Cerebellar nuclear complex (tissue), 1 donor: ENCODE data around the gene ARHGDIA.
A peak's percentile ranks its signal among the peaks of the same experiment; 100 is the strongest.

ENCODE experiments used
- DNase-seq, 2 experiments: peaks; one replicate each; lab custom pipeline; 2025; lab: John Stamatoyannopoulos, UW

The ARHGDIA gene

DNA sequence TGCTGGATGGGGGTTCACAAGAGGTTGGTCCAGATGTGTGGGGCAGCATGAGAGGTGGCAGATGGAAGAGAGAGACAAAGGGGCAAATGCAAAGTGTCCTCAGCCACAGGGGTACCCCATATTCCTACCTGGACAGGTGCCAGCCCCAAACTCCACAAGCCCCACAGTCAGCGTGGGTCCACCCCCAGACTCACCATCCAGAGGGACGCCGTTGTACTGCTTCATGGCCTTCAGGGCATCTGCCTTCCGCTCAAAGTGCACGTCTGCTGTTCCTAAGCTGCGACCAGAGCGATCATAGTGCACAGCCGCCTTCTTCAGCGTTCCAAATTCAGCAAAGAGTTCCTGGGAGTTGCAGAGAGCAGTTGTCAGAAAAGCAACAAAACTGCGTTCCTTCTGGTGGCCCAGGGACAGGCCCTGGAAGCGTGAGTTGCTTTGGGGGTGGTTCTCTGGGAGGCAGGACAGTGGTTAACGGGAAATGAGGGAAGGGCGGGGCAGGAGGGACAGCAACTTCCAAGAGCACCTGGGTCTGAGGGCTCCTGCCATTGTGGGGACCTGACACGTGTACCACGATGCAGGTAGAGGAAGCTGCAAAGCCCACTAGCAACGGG is 18.0 kb upstream of the ARHGDIA start:
- no peak for DNase-seq

GRCh38 chr17:81888105-81888987 is 17.2 kb upstream of the ARHGDIA start:
- no peak for DNase-seq

DNA sequence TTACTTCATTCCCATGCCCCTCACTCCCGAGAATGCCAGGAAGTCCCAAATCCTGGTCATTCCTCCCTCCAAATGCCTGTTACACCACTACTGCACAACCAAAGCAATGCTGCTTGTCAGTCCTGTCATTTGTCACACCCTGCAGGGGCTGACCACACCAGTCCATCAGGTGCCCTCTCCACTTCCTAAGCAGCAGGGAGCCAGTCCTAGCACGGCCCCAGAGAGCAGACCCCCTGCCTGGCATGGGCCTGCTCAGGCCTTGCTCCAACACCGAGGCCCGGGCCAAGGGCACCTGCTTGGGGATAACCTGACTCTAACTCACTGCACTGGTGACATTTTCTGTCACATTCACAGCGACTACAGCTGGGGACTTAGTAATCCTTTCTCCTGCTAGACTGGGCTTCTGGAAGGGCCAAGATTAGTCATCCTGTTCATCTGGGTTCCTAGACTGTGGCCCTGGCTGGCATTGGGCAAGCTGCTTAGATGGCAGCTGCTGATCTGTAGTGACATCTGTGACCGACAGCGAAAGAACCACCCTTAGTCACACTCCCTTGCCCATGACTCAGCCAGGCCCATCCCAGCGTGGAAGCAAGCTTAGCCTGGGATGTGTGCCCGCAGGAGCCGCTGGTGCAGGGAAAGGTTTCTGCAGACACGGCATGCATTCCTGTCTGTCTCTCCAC is 14.9 kb upstream of the ARHGDIA start:
- DNase-seq, result no peak

DNA sequence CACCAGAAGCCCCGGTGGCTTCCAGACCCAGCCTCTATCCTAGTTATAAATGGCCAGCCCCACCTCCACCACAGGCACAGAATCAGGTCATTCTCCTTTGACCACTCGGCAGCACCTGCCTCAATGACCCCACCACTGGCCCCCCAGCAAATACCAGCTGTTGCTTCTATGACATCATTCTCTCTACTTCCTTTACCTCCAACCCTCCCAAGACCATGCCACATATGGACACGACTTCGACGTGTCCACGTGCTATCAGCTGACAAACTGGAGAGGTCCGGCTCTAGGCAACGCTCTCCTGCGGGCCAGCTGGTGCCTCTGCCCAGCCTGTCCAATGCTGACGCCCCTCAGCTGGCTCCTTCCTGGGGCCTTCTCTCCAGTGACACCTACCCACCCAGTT is 14.3 kb upstream of the ARHGDIA start:
- DNase-seq, result no peak

DNA sequence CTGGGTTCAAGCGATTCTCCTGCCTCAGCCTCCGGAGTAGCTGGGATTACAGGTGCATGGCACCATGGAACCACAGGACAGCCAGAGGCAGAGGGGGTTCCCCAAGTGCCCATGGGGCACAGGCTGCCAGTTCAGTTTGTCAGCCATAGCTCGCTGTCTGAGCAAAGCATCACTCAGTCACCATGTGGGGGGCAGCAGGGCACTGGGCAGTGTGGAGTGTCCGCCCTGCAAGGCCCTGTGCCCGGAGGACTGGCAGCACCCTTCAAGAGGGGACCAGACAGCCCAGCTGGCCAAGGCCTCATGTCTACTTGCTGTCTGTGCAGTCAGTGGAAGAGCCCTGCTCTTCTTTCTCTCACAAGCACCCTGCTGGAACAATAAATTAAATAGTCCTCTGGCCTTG is 13.8 kb upstream of the ARHGDIA start:
- DNase-seq, result no peak

DNA sequence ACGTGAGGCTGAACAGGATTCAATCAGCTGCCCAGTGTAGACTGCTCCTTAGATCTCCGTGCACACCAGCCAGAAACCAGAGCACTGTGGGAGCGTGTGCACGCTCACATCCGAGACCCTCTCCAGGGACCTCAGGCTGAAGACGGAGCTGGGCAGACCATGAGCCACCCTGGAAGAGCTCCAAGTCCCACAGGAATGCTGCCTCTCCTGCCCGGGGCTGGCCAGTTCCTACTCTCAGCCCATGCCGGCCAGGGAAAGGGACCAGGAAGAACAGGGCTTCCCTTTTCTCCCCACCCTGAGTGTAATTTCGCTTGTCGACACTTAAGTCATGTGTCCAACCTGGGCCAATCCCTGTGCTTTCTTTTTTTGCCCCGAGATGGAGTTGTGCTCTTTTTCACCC is 13.4 kb upstream of the ARHGDIA start:
- DNase-seq, result no peak

GRCh38 chr17:81879121-81879520 is 8.0 kb upstream of the ARHGDIA start:
- DNase-seq, result no peak

DNA sequence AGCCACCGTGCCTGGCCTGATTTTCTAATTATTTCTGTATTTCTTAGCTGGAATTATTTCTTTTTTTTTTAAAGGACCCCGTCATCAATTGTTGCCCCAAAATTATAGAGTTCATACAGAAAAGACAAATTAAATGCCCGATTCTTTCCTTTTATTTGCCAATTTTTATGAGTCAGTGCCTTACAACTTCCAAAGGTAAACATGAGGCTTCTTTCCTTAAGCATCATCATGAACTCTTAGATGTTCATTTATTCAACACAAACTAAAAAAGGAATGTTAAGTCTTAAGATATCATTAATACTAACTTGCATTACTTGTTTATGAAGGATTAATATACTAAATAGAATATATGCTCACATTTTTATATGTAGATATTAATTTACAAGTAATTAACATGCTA is 7.2 kb upstream of the ARHGDIA start:
- no peak for DNase-seq

DNA sequence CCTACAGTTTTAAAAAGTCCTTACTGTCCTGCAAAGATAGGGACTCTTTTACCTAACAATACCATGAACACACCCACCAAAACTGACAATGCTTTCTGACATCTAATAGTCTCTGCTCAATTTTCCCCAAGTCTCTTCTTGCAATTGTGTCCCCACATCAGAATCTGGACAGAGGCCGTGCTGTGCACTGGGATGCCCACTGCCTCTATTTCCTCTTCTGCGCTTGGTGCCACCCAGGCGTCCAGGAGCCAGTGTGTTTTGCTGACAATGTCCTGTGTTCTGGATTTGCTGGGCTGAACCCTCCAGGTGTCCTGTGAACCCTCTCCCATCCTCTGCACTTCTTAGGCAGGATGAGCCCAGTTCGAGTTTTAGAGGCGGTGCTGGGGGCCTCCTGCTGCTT is 6.4 kb upstream of the ARHGDIA start:
- DNase-seq, result no peak

DNA sequence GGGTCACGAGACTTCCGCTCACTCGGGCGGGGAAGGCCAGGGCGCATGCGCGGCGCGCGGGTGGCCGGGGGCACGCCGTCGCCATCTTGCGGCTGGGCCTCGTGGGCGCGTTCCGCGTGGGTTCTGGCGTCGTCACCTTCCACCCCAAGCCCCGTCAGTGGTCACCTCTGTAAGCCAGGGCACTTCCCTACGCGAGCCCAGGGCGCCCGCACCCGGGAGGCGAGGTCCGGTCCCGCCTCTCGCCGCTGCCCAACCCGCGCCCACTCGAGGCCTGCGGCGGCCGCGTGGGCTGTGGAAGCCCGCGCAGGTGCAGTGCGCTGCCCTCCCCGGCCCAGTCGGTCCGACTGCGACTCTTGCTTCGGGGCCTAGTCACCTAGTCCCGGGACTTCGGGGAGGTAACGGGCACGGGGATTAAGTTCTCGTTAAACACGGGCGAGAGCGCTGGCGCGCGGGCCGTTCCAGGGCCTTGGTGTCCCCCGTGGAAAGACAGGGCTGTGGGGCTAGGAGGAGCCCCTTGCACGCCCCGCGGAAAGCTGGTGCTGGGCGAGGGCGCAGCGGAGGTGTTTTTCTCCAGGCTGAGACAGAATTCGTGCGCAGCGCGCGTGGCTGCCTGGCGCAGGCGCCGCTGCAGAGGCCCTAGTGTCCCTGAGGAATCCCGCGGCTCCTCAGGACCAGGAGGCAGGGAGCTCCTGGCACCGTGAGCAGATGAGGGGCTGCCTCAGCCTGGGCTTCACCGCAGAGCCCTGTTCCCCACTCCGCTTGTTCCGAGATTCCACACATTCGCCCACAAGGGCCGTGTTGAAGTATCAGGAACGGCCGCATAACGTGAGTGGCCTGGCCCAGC is 472 bp upstream of the ARHGDIA start:
- peak in 1 of 2 experiments; percentile 40 for DNase-seq

DNA sequence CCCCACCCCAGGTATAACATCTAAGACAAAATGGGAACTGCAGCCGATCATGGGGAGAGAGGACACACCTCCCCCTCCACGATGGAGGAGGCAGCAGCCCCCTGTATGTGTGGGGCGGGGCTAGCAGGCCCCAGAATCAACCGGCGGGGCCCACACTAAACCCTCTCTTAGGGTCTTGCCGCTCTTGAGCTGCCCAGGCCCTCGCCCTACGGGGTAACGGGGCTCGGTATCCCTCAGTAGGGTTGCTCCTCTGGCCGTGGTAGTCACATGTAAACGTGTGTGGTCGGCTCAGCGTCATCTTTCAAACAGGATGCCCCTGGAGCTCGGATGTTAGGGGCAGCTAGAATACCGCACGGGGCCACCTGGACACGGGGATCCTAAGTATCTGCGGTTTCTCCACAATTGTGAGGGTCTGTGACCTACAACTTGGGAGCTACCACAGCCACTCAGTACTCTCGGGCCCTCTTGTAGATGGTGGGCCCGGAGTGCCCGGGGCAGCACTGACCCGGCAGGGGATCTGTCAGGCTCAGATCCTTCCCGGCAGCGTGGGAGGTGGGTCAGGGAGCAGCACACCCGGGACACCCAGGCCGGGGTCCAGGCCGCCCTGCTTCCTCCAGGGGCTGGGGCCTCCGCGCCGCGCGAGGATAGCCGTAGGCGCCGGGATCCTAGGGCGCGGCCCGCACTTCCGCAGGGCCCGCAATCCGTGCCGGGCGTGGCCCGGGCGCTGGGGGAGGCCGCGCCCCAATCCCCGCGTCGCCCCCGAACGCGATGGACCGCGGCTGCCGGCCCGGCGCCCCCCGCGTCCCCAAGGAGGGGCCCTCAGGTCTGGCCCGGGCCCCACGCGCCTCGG is 781 bp downstream of the ARHGDIA start:
- no peak for DNase-seq

DNA sequence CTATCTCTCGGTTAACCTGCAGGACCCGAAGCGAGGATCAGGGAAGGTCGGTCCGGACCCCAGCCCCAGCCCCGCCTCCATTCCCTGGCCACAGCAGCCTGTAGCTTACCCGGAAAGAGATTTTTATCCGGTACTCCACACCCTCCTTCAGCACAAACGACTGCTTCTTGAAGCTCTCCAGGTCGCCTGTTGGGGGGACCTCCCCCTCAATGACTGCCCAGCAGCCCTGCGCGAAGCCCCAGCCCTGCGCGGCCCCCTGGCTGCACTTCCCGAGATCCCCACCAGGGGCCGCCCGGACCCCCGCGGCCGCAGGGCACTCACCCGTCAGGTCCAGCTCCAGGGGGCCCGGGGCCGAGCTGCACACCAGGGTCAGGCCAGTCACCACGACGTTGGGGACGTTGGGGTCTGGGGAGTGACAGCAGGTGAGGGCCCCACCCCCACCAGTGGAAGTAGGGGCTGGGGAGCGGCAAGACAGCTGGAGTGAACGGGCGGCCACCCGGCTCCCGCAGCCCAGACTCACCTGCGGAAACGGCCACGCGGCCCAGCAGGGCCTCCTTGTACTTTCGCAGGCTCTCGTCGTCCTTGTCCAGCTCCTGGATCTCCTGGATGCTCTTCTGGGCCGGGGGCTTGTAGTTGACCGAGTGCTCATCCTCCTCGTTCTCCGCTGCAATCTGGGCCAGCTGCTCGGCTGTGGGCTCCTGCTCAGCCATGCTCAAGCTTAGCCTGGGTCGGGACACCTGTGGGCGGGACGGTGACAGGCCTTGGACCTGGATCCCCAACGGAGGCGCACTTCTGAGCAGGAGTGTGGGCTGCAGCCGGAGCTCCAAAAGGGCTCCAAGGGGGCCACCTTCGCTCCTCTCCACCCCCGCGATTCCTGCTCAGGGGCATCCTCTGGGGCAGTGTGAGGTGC is 1.7 kb downstream of the ARHGDIA start:
- no peak for DNase-seq

DNA sequence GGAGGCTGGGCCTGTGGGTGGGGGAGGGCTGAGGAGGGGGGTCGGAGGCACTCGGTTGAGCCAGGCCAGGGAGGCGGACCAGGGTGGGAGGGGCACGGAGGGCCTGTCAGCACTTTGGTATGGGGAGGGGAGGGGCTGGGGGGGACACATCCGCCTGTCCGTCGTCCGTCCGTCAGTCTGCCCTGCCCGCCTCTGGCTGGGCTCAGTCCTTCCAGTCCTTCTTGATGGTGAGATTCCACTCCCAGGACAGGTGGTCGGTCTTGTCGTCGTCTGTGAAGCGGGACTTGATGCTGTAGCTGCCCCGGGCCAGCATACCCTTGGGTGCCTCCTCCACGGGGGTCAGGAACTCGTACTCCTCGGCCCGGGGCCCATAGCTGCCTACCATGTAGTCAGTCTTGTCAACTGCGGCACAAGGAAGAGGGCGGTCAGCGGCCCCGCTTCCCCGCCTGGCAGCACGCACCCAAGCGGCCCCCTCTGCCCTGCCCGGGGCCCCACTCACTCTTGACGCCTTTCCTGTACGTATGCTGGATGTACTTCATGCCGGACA is 2.4 kb downstream of the ARHGDIA start:
- no peak for DNase-seq

- no peak for DNase-seq
Observed at GRCh38 chr17:81867991-81868673, 3.0 kb downstream of the ARHGDIA start.

DNA sequence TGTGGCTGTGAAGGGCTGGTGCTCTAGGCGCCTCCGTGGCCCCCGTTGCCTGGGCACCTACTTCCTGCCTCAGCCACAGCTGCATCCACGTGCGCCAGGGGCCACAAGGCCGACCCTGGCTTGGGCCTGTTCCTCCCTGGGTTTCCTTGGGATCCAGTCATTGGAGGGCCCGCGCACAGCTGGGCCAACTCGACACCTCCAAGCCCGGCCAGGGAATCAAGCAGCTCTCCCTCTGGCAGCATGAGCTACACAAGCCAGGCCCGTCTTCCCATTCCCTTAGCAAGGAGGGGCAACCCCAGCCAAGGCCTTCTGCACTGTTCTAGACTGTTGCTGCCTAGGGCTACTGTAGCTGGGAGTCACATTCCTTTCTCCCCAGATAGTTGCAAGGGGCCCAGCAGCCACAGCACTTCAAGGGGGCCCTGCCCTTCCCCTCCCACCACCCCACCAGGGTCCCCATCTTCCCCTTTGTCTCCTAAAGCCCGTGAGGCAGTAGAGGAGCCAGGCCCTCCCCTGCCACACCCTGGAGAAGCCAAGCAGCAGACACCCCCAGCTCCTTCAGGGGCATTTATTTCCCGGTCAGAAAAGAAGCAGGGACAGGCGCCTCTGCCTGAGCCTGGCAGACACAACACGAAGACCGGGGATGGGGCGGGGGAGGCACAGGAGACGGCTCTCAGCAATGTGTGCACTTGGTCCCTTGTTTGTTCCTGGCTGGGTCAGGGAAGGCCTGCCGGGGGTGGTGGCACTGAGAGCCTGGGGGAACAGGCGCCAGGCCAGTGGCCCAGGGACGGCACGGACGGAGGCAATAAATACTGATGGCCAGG is 3.8 kb downstream of the ARHGDIA start:
- no peak for DNase-seq

- no peak for DNase-seq
Observed at GRCh38 chr17:81866440-81867169, 4.5 kb downstream of the ARHGDIA start.

- DNase-seq, result no peak
Observed at GRCh38 chr17:81865733-81866439, 5.3 kb downstream of the ARHGDIA start.
